DMS 273 treated with DMSO at 0.1 percent for 48 hours (cell line): ENCODE measurements around the gene GPATCH4.
"Not testable (repeated sequence)": the region's sequence is repeated elsewhere in the genome, so short reads cannot be mapped to it uniquely, and the experiment has no call there.

ENCODE experiments used
- DNase-seq: peaks from one replicate; lab custom pipeline; 2025; lab: John Stamatoyannopoulos, UW

Gene GPATCH4

DNA sequence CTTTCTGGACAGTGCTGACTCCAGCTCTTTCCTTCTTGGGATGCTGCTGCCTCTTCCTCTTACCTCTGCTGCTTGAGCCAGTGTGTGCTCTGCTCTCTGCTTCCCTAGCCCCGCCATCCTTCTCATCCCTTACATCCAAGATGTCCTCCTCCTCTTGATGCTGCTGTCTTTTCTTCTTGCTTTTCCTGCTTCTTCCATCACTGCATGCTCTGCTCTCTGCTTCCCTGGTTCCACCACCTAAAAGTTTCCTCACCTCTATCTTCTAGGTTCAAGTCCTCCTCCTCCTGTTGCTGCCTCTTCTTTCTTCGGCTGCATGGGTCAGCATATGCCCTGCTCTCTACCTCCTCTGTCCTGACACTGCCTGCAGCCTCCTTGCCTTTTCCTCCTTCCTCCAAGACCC lies 6.3 kb downstream of the GPATCH4 start:
- DNase-seq, result no peak

DNA sequence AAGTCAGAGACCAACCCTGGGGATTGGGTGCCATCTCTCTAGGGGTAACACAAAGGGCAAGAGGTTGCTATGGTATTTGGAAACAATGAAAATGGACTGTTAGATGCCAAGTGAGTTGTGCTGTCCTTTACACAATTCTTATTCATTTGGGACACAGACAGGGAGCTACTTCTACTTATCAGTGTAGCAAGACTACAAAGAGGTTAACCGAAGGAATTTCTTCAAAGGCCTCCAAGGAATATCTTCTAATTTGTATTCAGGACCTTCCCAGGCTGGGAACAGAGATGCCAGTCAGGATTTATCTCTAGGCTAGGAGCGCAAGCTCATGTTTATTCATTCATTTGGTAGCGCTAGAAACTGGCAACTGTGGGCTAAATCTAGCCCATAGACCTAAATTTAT lies 7.1 kb downstream of the GPATCH4 start:
- DNase-seq, result no peak

GRCh38 chr1:156593661-156593989 lies 7.7 kb downstream of the GPATCH4 start:
- no peak for DNase-seq

- no peak for DNase-seq
Measured at GRCh38 chr1:156592910-156593660, 8.2 kb downstream of the GPATCH4 start.

DNA sequence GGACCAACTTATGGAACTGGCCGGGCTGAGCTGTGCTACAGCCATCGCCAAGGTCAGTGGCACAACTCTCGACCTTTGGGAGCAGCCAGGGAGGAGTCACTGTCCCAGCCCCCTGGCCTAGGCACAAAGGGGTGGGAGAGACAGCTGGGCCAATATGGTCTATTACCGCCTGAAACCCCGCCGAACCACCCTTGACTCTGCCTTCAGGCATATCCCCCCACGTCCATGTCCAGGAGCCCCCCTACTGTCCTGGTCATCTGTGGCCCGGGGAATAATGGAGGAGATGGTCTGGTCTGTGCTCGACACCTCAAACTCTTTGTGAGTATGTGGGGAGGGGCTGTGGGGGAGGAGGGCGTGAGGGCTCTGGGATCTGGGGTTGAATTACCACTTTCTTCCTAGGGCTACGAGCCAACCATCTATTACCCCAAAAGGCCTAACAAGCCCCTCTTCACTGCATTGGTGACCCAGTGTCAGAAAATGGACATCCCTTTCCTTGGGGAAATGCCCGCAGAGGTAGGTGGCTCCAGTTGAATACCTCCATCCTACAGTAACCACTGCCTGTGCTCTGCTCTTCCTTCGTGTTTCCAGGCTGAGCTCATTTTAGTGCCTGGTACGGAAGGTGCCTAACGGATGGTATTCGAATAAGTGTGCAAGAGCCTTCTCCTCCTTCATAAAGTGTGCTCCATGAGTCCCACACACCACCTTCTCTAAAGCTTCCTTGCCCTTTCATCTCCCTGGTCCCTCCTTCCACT lies 8.9 kb downstream of the GPATCH4 start:
- no peak for DNase-seq

- peak; percentile 55 for DNase-seq
Measured at GRCh38 chr1:156591432-156592157, 9.7 kb downstream of the GPATCH4 start, which contains the start of gene NAXE. Gene NAXE (plus strand): TSS chr1:156591776. CDS start chr1:156591805, 29 bp downstream.

DNA sequence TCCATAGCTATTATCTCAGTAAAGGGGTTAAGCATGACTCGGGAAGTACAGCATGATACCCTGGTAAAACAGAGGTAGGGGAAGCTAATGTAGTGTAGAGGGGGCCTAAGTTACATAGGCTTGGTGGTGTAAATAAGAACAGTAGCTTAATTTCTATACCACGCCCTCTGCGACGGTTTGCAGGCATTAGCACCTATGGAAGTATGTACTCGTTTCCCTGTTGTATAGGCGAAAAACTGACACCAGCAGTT lies 10.2 kb downstream of the GPATCH4 start:
- DNase-seq, result no peak

GRCh38 chr1:156590326-156591180 lies 10.7 kb downstream of the GPATCH4 start:
- no peak for DNase-seq

GRCh38 chr1:156589546-156589945 lies 11.7 kb downstream of the GPATCH4 start:
- no peak for DNase-seq

GRCh38 chr1:156587927-156588326 lies 13.4 kb downstream of the GPATCH4 start:
- DNase-seq, result not testable (repeated sequence)

DNA sequence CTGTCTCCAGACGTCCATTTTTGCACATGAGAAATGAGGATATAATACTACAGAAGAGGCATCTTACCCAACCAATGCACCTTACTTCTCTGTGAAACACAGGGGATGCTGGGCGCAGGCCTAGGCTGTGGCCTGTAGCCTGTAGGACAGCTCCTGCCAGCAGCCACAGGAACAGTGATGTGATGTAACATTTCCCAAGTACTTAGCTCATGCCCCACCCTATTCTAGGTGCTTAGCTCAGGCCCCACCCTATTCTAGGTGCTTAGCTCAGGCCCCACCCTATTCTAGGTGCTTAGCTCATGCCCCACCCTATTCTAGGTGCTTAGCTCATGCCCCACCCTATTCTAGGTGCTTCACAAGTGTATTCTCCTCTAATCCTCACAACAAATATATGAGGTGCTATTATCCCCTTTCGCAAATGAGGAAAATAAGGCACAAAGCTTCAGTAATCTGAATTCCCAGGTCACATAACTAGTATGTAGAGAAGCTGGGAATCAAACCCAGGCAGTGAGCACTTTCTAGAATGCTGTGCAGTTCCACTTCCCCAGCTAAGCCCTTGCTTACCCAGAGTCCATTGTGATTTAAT lies 14.3 kb downstream of the GPATCH4 start:
- no peak for DNase-seq

GRCh38 chr1:156586323-156586722 lies 15.0 kb downstream of the GPATCH4 start:
- no peak for DNase-seq

DNA sequence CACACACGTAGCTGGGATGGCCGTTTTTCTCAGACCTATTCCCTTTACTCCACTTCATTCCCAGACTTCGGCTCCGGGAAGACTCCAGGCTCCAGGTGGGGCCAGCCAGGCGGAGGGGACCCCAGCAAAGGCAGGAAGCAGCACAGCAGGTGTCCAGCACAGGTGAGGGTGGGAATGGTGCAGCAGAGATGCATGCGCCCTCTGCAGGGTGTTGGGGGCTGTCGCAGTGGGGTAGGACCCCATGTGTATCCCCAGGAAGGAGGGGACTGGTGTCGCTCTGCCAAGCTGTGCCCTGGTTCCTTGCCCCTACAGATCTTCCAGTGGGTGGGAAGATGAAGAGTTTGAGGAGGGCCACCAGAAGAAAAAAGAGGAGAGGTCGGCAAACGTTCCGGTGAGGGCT lies 16.5 kb downstream of the GPATCH4 start:
- DNase-seq, result no peak

GRCh38 chr1:156583821-156584622 lies 17.3 kb downstream of the GPATCH4 start:
- peak; percentile 34 for DNase-seq

GRCh38 chr1:156582388-156583017 lies 18.8 kb downstream of the GPATCH4 start:
- no peak for DNase-seq

- no peak for DNase-seq
Measured at GRCh38 chr1:156581661-156582387, 19.5 kb downstream of the GPATCH4 start.

GRCh38 chr1:156579472-156579871 lies 21.8 kb downstream of the GPATCH4 start, which contains the start of gene TTC24:
Gene TTC24 (plus strand): TSS chr1:156579723. CDS start chr1:156581365, 1,642 bp downstream.
- DNase-seq, result no peak

GRCh38 chr1:156578055-156578454 lies 23.2 kb downstream of the GPATCH4 start:
- DNase-seq, result no peak

DNA sequence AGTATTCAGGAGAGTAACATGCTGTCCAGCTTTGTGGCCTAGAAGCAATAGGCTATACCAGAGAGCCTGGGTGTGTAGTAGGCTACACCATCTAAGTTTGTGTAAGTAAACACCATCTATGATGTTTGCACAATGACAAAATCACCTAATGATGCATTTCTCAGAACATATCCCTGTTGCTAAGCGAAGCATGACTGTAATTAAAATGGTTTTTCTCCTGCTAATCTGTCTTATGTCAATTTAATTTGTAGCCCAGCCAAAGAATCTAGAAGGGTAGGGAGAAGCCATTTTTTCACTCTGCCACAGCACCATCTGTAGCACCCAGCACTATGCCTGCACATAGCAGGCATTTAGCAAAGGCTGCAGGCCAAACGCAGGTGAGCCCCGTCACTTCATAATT lies 23.7 kb downstream of the GPATCH4 start:
- no peak for DNase-seq
